IPS-20b (cell line): ENCODE results near the gene TENT4A.

Source experiments
- H3K27ac ChIP-seq: one replicate; pipeline ENCODE4 v1.5.1; 2013; ENCODE audit warnings: low read length
- H3K27me3 ChIP-seq: 2 replicates; pipeline ENCODE4 v1.6.1; 2013; ENCODE audit warnings: mild to moderate bottlenecking, low read length, inconsistent platforms; ENCODE audit not compliant: insufficient read depth
- H3K36me3 ChIP-seq: 2 replicates; pipeline ENCODE4 v1.6.1; 2013; ENCODE audit warnings: low read depth, mild to moderate bottlenecking, inconsistent platforms, low read length, moderate library complexity; ENCODE audit not compliant: insufficient read depth
- H3K4me1 ChIP-seq: 2 replicates; pipeline ENCODE4 v1.6.1; 2013; ENCODE audit warnings: mild to moderate bottlenecking, control low read depth, inconsistent platforms, low read length, moderate library complexity; ENCODE audit not compliant: insufficient read depth
- H3K4me3 ChIP-seq: 2 replicates; pipeline ENCODE4 v1.5.1; 2013; ENCODE audit warnings: mild to moderate bottlenecking, low read length, inconsistent platforms
- H3K9ac ChIP-seq: 2 replicates; pipeline ENCODE4 v1.6.1; 2013; ENCODE audit warnings: low read depth, mild to moderate bottlenecking, inconsistent platforms, low read length, moderate library complexity
- H3K9me3 ChIP-seq: 2 replicates; pipeline ENCODE4 v1.6.1; 2013; ENCODE audit warnings: mild to moderate bottlenecking, low read depth, low read length, inconsistent platforms; ENCODE audit not compliant: insufficient read depth

TENT4A gene

GRCh38 chr5:6734781-6735180, 21.5 kb downstream of the TENT4A start:
- Histone ChIP-seq H3K27ac (no peak overlapping the region), H3K9me3 (no peaks in the 10 kb centered on the region), H3K4me3 (no peak overlapping the region), H3K4me1 (no peaks in the 10 kb centered on the region), H3K9ac (no peak overlapping the region), H3K27me3 (no peaks in the 10 kb centered on the region), H3K36me3 (peaks cover 30% of the 10 kb centered on the region)

GRCh38 chr5:6736106-6736505, 22.9 kb downstream of the TENT4A start:
- no peaks in the 10 kb centered on the region for H3K4me1 ChIP-seq
- no peak overlapping the region for H3K9ac ChIP-seq
- no peak overlapping the region for H3K27ac ChIP-seq
- H3K36me3 ChIP-seq = peaks cover 43% of the 10 kb centered on the region
- H3K27me3 ChIP-seq = no peaks in the 10 kb centered on the region
- no peaks in the 10 kb centered on the region for H3K9me3 ChIP-seq
- no peak overlapping the region for H3K4me3 ChIP-seq

- H3K9ac ChIP-seq = no peak overlapping the region
- H3K9me3 ChIP-seq = no peaks in the 10 kb centered on the region
- no peaks in the 10 kb centered on the region for H3K27me3 ChIP-seq
- no peak overlapping the region for H3K27ac ChIP-seq
- H3K4me1 ChIP-seq = no peaks in the 10 kb centered on the region
- peaks cover 47% of the 10 kb centered on the region for H3K36me3 ChIP-seq
- no peak overlapping the region for H3K4me3 ChIP-seq
Observed at GRCh38 chr5:6736524-6737042, 23.4 kb downstream of the TENT4A start.

GRCh38 chr5:6737043-6737941, 24.1 kb downstream of the TENT4A start:
- H3K36me3 ChIP-seq = peaks cover 54% of the 10 kb centered on the region
- no peak overlapping the region for H3K9ac ChIP-seq
- H3K27ac ChIP-seq = no peak overlapping the region
- H3K9me3 ChIP-seq = no peaks in the 10 kb centered on the region
- no peak overlapping the region for H3K4me3 ChIP-seq
- no peaks in the 10 kb centered on the region for H3K4me1 ChIP-seq
- H3K27me3 ChIP-seq = no peaks in the 10 kb centered on the region

- H3K4me3 ChIP-seq = no peak overlapping the region
- H3K36me3 ChIP-seq = peaks cover 74% of the 10 kb centered on the region
- H3K27ac ChIP-seq = no peak overlapping the region
- H3K9me3 ChIP-seq = no peaks in the 10 kb centered on the region
- no peak overlapping the region for H3K9ac ChIP-seq
- no peaks in the 10 kb centered on the region for H3K4me1 ChIP-seq
- no peaks in the 10 kb centered on the region for H3K27me3 ChIP-seq
Observed at GRCh38 chr5:6739603-6740002, 26.4 kb downstream of the TENT4A start.

- Histone ChIP-seq H3K4me3 (no peak overlapping the region), H3K9me3 (no peaks in the 10 kb centered on the region), H3K4me1 (no peaks in the 10 kb centered on the region), H3K27ac (no peak overlapping the region), H3K9ac (no peak overlapping the region), H3K27me3 (no peaks in the 10 kb centered on the region), H3K36me3 (peaks cover 80% of the 10 kb centered on the region)
Observed at GRCh38 chr5:6740586-6741150, 27.4 kb downstream of the TENT4A start.

- Histone ChIP-seq H3K36me3 (peaks cover 89% of the 10 kb centered on the region), H3K9me3 (no peaks in the 10 kb centered on the region), H3K4me3 (no peak overlapping the region), H3K27me3 (no peaks in the 10 kb centered on the region), H3K4me1 (no peaks in the 10 kb centered on the region), H3K27ac (no peak overlapping the region), H3K9ac (no peak overlapping the region)
Observed at GRCh38 chr5:6742081-6742758, 29.0 kb downstream of the TENT4A start.

- no peak overlapping the region for H3K4me3 ChIP-seq
- H3K36me3 ChIP-seq = peaks cover 84% of the 10 kb centered on the region
- no peak overlapping the region for H3K27ac ChIP-seq
- no peaks in the 10 kb centered on the region for H3K27me3 ChIP-seq
- 0 out of 2 replicates have a peak, but pooled peaks cover 6% of the 10 kb centered on the region for H3K4me1 ChIP-seq
- no peaks in the 10 kb centered on the region for H3K9me3 ChIP-seq
- no peak overlapping the region for H3K9ac ChIP-seq
Observed at GRCh38 chr5:6743161-6743560, 29.9 kb downstream of the TENT4A start.

- H3K9me3 ChIP-seq = no peaks in the 10 kb centered on the region
- H3K4me1 ChIP-seq = 0 out of 2 replicates have a peak, but pooled peaks cover 6% of the 10 kb centered on the region
- no peaks in the 10 kb centered on the region for H3K27me3 ChIP-seq
- no peak overlapping the region for H3K27ac ChIP-seq
- peaks cover 81% of the 10 kb centered on the region for H3K36me3 ChIP-seq
- no peak overlapping the region for H3K9ac ChIP-seq
- no peak overlapping the region for H3K4me3 ChIP-seq
Observed at GRCh38 chr5:6744841-6745705, 31.8 kb downstream of the TENT4A start.

- Histone ChIP-seq H3K4me3 (no peak overlapping the region), H3K27me3 (no peaks in the 10 kb centered on the region), H3K4me1 (0 out of 2 replicates have a peak, but pooled peaks cover 6% of the 10 kb centered on the region), H3K27ac (no peak overlapping the region), H3K9ac (no peak overlapping the region), H3K36me3 (peaks cover 80% of the 10 kb centered on the region), H3K9me3 (no peaks in the 10 kb centered on the region)
Observed at GRCh38 chr5:6745706-6746222, 32.5 kb downstream of the TENT4A start.

GRCh38 chr5:6746244-6746643, 33.0 kb downstream of the TENT4A start:
- no peaks in the 10 kb centered on the region for H3K9me3 ChIP-seq
- no peak overlapping the region for H3K27ac ChIP-seq
- peaks cover 81% of the 10 kb centered on the region for H3K36me3 ChIP-seq
- no peak overlapping the region for H3K4me3 ChIP-seq
- 0 out of 2 replicates have a peak, but pooled peaks cover 6% of the 10 kb centered on the region for H3K4me1 ChIP-seq
- H3K27me3 ChIP-seq = no peaks in the 10 kb centered on the region
- H3K9ac ChIP-seq = no peak overlapping the region
